ENCODE data around the gene NYNRIN. TPM values are rescaled to one million over a fixed set of nuclear protein-coding genes. Genes with fewer than 3 reads are reported as not detected.
A peak's percentile ranks its signal among the peaks of the same experiment; 100 is the strongest.

The NYNRIN gene
- total RNA-seq, 1 donor from 2014 or later = 15.5 TPM

DNA sequence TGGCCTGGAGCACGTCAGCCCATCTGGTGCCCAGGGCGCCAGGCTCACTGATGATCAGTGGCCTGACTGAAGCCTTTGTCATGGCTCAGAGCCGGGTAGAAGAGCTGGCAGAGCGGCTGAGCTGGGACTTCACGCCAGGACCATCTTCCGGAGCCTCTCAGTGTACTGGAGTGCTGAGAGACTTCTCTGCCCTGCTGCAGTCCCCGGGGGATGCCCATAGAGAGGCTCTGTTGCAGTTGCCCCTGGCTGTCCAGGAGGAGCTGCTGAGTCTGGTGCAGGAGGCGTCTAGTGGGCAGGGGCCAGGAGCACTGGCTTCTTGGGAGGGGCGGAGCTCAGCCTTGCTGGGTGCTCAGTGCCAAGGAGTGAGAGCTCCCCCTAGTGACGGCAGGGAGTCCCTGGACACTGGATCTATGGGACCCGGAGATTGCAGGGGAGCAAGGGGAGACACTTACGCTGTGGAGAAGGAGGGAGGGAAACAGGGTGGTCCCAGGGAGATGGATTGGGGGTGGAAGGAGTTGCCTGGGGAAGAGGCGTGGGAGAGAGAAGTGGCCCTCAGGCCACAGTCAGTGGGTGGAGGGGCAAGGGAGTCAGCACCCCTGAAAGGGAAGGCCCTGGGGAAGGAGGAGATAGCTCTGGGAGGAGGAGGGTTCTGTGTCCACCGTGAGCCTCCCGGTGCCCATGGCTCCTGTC, 32.9 kb downstream of the NYNRIN start:
- no peaks in the 10 kb centered on the region for H3K36me3 ChIP-seq

DNA sequence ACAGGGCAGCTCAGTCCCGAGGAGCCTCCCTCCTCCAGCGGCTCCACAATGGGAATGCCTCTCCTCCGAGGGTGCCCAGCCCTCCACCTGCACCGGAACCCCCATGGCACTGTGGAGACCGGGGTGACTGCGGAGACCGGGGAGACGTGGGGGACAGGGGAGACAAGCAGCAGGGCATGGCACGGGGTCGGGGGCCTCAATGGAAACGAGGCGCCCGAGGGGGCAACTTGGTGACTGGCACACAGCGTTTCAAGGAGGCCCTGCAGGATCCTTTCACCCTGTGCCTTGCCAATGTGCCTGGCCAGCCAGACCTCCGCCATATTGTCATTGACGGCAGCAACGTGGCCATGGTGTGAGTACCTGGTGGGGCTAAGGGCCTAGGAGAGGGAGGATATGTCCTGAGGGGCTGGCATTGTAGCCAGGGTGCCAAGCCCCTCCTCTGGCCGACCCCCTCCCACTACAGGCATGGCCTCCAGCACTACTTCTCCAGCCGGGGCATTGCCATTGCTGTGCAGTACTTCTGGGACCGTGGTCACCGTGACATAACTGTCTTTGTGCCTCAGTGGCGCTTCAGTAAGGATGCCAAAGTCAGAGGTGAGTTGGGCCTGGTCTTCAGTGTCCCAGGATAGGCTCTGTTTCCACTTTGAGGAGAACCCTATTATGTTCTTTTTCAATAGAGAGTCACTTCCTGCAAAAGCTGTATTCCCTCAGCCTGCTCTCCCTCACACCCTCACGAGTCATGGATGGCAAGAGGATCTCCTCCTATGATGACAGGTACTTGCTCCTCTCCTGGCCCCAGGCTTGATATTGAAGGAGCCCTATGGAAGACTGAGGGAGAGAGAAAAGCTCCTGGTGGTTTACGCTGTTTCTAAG, 33.7 kb downstream of the NYNRIN start:
- H3K36me3 ChIP-seq = no peaks in the 10 kb centered on the region
- H3K4me3 Mint-ChIP-seq = no peak overlapping the region
- H3K4me1 ChIP-seq = no peaks in the 10 kb centered on the region
- H3F3A ChIP-seq (ENCODE audit: low read depth) = peaks cover 29% of the 10 kb centered on the region
- peaks cover 4% of the 10 kb centered on the region for H3K79me2 ChIP-seq (ENCODE audit: low read depth)
- H4K20me1 ChIP-seq (ENCODE audit: low read depth) = peaks cover 35% of the 10 kb centered on the region
- no peak overlapping the region for H2AFZ ChIP-seq (replicated peaks)
- H3K9me3 ChIP-seq (ENCODE audit: low read depth) = no peaks in the 10 kb centered on the region
- no peak for DNase-seq (ENCODE audit: low spot score)
- no peak overlapping the region for H3K27ac ChIP-seq
- no peak overlapping the region for H3K4me2 ChIP-seq
- no peak overlapping the region for H3K9ac ChIP-seq
- H3K9me3 Mint-ChIP-seq = no peaks in the 10 kb centered on the region
- TF ChIP-seq, protein P1, sequence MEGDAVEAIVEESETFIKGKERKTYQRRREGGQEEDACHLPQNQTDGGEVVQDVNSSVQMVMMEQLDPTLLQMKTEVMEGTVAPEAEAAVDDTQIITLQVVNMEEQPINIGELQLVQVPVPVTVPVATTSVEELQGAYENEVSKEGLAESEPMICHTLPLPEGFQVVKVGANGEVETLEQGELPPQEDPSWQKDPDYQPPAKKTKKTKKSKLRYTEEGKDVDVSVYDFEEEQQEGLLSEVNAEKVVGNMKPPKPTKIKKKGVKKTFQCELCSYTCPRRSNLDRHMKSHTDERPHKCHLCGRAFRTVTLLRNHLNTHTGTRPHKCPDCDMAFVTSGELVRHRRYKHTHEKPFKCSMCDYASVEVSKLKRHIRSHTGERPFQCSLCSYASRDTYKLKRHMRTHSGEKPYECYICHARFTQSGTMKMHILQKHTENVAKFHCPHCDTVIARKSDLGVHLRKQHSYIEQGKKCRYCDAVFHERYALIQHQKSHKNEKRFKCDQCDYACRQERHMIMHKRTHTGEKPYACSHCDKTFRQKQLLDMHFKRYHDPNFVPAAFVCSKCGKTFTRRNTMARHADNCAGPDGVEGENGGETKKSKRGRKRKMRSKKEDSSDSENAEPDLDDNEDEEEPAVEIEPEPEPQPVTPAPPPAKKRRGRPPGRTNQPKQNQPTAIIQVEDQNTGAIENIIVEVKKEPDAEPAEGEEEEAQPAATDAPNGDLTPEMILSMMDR (IDR thresholded peaks at IDR 0.05) = no peak
- TF ChIP-seq EZH2phosphoT487 (IDR thresholded peaks at IDR 0.05) (no peak), EZH2 (IDR thresholded peaks at IDR 0.05) (no peak)
- peaks cover 22% of the 10 kb centered on the region for H3K4me1 Mint-ChIP-seq
- peaks cover 16% of the 10 kb centered on the region for H3K27me3 ChIP-seq
- no peak overlapping the region for H3K4me3 ChIP-seq
- no peak overlapping the region for H3K27ac Mint-ChIP-seq
- H3K36me3 Mint-ChIP-seq = peaks cover 5% of the 10 kb centered on the region
- peaks cover 7% of the 10 kb centered on the region for H3K27me3 Mint-ChIP-seq (ENCODE audit: insufficient read depth, low read depth)

More for the DNA sequence above, 32.9 kb downstream of the NYNRIN start:
- H3K27ac ChIP-seq = no peak overlapping the region
- no peak overlapping the region for H2AFZ ChIP-seq (replicated peaks)
- no peak overlapping the region for H3K4me3 ChIP-seq
- H3K27me3 ChIP-seq = peaks cover 22% of the 10 kb centered on the region
- H3K9ac ChIP-seq = no peak overlapping the region
- no peak for TF ChIP-seq EZH2phosphoT487 (IDR thresholded peaks at IDR 0.05)
- TF ChIP-seq, protein P1 (IDR thresholded peaks at IDR 0.05) = peak; percentile 92
- Mint-ChIP-seq H3K27me3 (ENCODE audit: insufficient read depth, low read depth) (peaks cover 6% of the 10 kb centered on the region), H3K36me3 (peaks cover 3% of the 10 kb centered on the region), H3K4me3 (peak overlapping the region; percentile 90), H3K9me3 (no peaks in the 10 kb centered on the region), H3K4me1 (peaks cover 20% of the 10 kb centered on the region), H3K27ac (peak overlapping the region; percentile 58)
- H3K4me1 ChIP-seq = no peaks in the 10 kb centered on the region
- peaks cover 23% of the 10 kb centered on the region for H3F3A ChIP-seq (ENCODE audit: low read depth)
- no peaks in the 10 kb centered on the region for H3K9me3 ChIP-seq (ENCODE audit: low read depth)
- peaks cover 27% of the 10 kb centered on the region for H4K20me1 ChIP-seq (ENCODE audit: low read depth)
- peaks cover 4% of the 10 kb centered on the region for H3K79me2 ChIP-seq (ENCODE audit: low read depth)
- DNase-seq (ENCODE audit: low spot score) = peak; percentile 95
- peak overlapping the region; percentile 89 for H3K4me2 ChIP-seq

DNA sequence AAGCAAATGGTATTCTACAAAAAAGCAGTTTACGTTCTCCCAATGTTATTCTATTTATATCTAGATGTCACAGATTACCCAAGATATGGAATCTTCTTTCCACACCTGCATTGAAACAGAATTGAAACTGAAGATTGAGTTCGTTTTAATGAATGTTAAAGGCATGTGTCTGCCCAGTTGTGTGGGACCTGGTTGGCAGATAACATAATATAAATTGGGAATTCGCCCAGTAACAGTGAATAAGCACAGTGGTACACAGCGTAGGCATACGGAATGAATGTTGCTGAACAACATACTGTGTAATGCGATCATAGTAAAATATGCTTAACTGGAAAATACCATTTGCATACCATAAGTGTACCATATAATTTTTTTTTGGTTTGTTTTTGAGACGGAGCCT, 35.2 kb downstream of the NYNRIN start:
- H3K9me3 Mint-ChIP-seq = no peaks in the 10 kb centered on the region
- H3K36me3 ChIP-seq = no peaks in the 10 kb centered on the region
- DNase-seq (ENCODE audit: low spot score) = no peak
- no peak overlapping the region for H2AFZ ChIP-seq (replicated peaks)
- peaks cover 4% of the 10 kb centered on the region for H3K79me2 ChIP-seq (ENCODE audit: low read depth)
- H3K36me3 Mint-ChIP-seq = peaks cover 12% of the 10 kb centered on the region
- H3K9ac ChIP-seq = no peak overlapping the region
- no peak overlapping the region for H3K4me2 ChIP-seq
- no peak overlapping the region for H3K4me3 ChIP-seq
- H3K27ac Mint-ChIP-seq = no peak overlapping the region
- H3F3A ChIP-seq (ENCODE audit: low read depth) = peaks cover 30% of the 10 kb centered on the region
- H3K9me3 ChIP-seq (ENCODE audit: low read depth) = no peaks in the 10 kb centered on the region
- TF ChIP-seq EZH2 (IDR thresholded peaks at IDR 0.05) (no peak), EZH2phosphoT487 (IDR thresholded peaks at IDR 0.05) (no peak)
- TF ChIP-seq, protein P1 (IDR thresholded peaks at IDR 0.05) = no peak
- no peak overlapping the region for H3K4me3 Mint-ChIP-seq
- H3K27ac ChIP-seq = no peak overlapping the region
- H4K20me1 ChIP-seq (ENCODE audit: low read depth) = peaks cover 40% of the 10 kb centered on the region
- H3K4me1 ChIP-seq = no peaks in the 10 kb centered on the region
- H3K27me3 ChIP-seq = peaks cover 4% of the 10 kb centered on the region
- H3K27me3 Mint-ChIP-seq (ENCODE audit: insufficient read depth, low read depth) = peaks cover 10% of the 10 kb centered on the region
- H3K4me1 Mint-ChIP-seq = peaks cover 21% of the 10 kb centered on the region
